Transverse colon (tissue), 4 donors: ENCODE results near the gene RNFT2.

ENCODE experiments used
- POLR2AphosphoS5 ChIP-seq, 3 donors: sonication (generic); formaldehyde crosslinking; IDR thresholded peaks; one replicate each; pipeline ENCODE4 v1.6.1; 2016; ENCODE audit warnings: antibody characterized with exemption in 3 of 3
- TF ChIP-seq, protein P1 (sequence below), 5 experiments: fragments of 200-600 bp in 3 of 5; fragments of 450-650 bp in 2 of 5; sonication (generic) in 3 of 5; IDR thresholded peaks; 1 replicate in 2 of 5; 2 replicates in 3 of 5; pipeline ENCODE4 v1.5.1; 2016 to 2017; ENCODE audit warnings: antibody characterized with exemption in 5 of 5, inconsistent platforms in 3 of 5, mild to moderate bottlenecking in 2 of 5, moderate library complexity in 1 of 5

DNA sequence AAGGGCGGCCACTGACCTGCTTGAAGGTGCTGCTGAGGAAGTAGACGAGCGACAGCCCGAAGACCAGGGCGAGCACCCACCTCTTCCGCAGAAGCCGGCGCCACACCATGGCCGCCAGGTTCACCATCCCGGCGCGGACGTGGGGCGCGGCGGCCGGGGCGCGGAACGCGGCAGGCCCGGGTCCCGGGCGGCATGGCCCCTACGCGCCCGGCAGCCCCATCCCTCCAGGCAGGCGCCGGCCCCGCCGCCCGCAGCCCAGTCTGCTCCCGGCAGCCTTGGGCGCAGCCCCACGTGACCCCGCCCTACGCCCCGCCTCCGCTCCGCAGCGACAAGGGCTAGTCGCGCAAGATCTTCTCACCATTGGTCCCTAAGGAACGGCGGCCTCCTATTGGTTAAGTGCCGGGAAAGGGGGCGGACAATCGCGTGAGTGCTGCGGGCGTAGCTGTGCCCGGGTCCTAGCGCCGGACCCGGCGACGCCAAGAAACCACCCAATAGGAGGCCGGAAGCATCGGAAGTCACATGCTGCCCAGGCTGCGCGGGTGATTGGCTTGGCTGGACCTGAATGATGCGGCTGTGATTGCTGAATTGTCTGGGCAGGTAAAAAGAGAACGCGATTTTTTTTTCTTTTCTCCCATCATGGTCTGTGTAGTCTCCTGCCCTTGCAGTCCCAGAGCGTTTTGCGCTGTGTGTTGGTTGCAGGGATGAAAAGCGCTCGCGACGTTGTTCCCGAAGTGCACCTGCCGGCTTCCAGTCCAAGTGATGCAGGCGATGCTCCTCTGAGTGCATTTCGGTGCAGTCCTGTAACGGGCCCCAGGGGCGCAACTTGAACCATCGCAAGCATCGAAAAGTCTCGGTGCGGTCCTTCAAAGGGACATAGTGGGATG, at the start of gene RNFT2, which contains the start of gene SPRING1:
- TF ChIP-seq POLR2AphosphoS5 (IDR thresholded peaks at IDR 0.05): peak; percentile 85 to 93 (median 85)
- TF ChIP-seq, protein P1, sequence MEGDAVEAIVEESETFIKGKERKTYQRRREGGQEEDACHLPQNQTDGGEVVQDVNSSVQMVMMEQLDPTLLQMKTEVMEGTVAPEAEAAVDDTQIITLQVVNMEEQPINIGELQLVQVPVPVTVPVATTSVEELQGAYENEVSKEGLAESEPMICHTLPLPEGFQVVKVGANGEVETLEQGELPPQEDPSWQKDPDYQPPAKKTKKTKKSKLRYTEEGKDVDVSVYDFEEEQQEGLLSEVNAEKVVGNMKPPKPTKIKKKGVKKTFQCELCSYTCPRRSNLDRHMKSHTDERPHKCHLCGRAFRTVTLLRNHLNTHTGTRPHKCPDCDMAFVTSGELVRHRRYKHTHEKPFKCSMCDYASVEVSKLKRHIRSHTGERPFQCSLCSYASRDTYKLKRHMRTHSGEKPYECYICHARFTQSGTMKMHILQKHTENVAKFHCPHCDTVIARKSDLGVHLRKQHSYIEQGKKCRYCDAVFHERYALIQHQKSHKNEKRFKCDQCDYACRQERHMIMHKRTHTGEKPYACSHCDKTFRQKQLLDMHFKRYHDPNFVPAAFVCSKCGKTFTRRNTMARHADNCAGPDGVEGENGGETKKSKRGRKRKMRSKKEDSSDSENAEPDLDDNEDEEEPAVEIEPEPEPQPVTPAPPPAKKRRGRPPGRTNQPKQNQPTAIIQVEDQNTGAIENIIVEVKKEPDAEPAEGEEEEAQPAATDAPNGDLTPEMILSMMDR (IDR thresholded peaks at IDR 0.05): peak in 1 of 5 experiments; percentile 5
